ENCODE measurements around the gene RPP14.
A peak's percentile ranks its signal among the peaks of the same experiment; 100 is the strongest.

Gene RPP14

GRCh38 chr3:58292866-58293265 lies 13.2 kb upstream of the RPP14 start:
- no peak for DNase-seq

- DNase-seq = no peak
Observed at GRCh38 chr3:58293516-58293915, 12.5 kb upstream of the RPP14 start.

GRCh38 chr3:58296269-58296668 lies 9.8 kb upstream of the RPP14 start:
- no peak for DNase-seq

- DNase-seq = no peak
Observed at GRCh38 chr3:58296843-58297242, 9.2 kb upstream of the RPP14 start.

- no peak for DNase-seq
Observed at GRCh38 chr3:58298190-58298589, 7.9 kb upstream of the RPP14 start.

- DNase-seq = no peak
Observed at GRCh38 chr3:58299075-58299474, 7.0 kb upstream of the RPP14 start.

GRCh38 chr3:58299839-58300516 lies 6.1 kb upstream of the RPP14 start:
- no peak for DNase-seq

- peak; percentile 6 for DNase-seq
Observed at GRCh38 chr3:58307639-58308215, 1.7 kb downstream of the RPP14 start.

GRCh38 chr3:58308728-58309127 lies 2.7 kb downstream of the RPP14 start:
- DNase-seq = no peak

- DNase-seq = no peak
Observed at GRCh38 chr3:58317811-58318210, 11.8 kb downstream of the RPP14 start.

- no peak for DNase-seq
Observed at GRCh38 chr3:58321791-58322190, 15.7 kb downstream of the RPP14 start.

- no peak for DNase-seq
Observed at GRCh38 chr3:58322793-58323192, 16.7 kb downstream of the RPP14 start.

- DNase-seq = no peak
Observed at GRCh38 chr3:58323529-58324390, 17.7 kb downstream of the RPP14 start.

- no peak for DNase-seq
Observed at GRCh38 chr3:58324391-58325390, 18.6 kb downstream of the RPP14 start.

GRCh38 chr3:58325525-58325992 lies 19.5 kb downstream of the RPP14 start:
- no peak for DNase-seq

GRCh38 chr3:58326267-58326900 lies 20.3 kb downstream of the RPP14 start:
- no peak for DNase-seq

GRCh38 chr3:58329150-58329921 lies 23.3 kb downstream of the RPP14 start:
- no peak for DNase-seq

- no peak for DNase-seq
Observed at GRCh38 chr3:58329922-58330413, 23.9 kb downstream of the RPP14 start.

GRCh38 chr3:58331593-58332152 lies 25.6 kb downstream of the RPP14 start:
- DNase-seq = no peak

GRCh38 chr3:58332575-58333188 lies 26.6 kb downstream of the RPP14 start, which contains the start of gene PXK:
Gene PXK, plus strand, starts transcription at chr3:58332892. Its CDS starts 97 bp downstream, at chr3:58332989.
- peak; percentile 14 for DNase-seq

All from NCI-H510A treated with DMSO at 0.1 percent for 48 hours (cell line).